ENCODE data around the gene SLC26A5.

SLC26A5 gene

GRCh38 chr7:103347507-103348267 lies 98.3 kb downstream of the SLC26A5 start, which contains the start of gene PSMC2:
PSMC2 (plus strand) TSS chr7:103347643; CDS start chr7:103347712, 69 bp downstream.
- DNase-seq (ENCODE audit: low read depth): peak; percentile 73

- DNase-seq (ENCODE audit: low read depth): no peak
Observed at GRCh38 chr7:103346396-103346795, 99.6 kb downstream of the SLC26A5 start.

GRCh38 chr7:103344453-103345149 lies 101.4 kb downstream of the SLC26A5 start, which contains the start of gene DNAJC2:
DNAJC2 (minus strand) TSS chr7:103344767; CDS start chr7:103344622, 145 bp downstream.
- DNase-seq (ENCODE audit: low read depth): peak; percentile 79

GRCh38 chr7:103343758-103344452 lies 102.1 kb downstream of the SLC26A5 start:
- peak; percentile 12 for DNase-seq (ENCODE audit: low read depth)

- no peak for DNase-seq (ENCODE audit: low read depth)
Observed at GRCh38 chr7:103343332-103343731, 102.7 kb downstream of the SLC26A5 start.

- no peak for DNase-seq (ENCODE audit: low read depth)
Observed at GRCh38 chr7:103341466-103341865, 104.5 kb downstream of the SLC26A5 start.

- DNase-seq (ENCODE audit: low read depth): no peak
Observed at GRCh38 chr7:103338864-103339263, 107.1 kb downstream of the SLC26A5 start.

- no peak for DNase-seq (ENCODE audit: low read depth)
Observed at GRCh38 chr7:103336761-103337160, 109.2 kb downstream of the SLC26A5 start.

GRCh38 chr7:103325744-103326143 lies 120.3 kb downstream of the SLC26A5 start:
- DNase-seq (ENCODE audit: low read depth): no peak

Data from T-helper 22 cell (primary cell).